Measurements from ENCODE around the gene ZBTB7B. TPM values are rescaled to one million over a fixed set of nuclear protein-coding genes. Genes with fewer than 3 reads are reported as not detected.
A peak's percentile ranks its signal among the peaks of the same experiment; 100 is the strongest.

ZBTB7B gene
- total and polyA plus RNA-seq, 2 donors (not counting 1 experiment from before 2014, with no cell fraction given): 55.7 to 67.3 TPM

- H3K4me2 ChIP-seq (replicated peaks; ENCODE audit: low read depth, low read length, poor library complexity, severe bottlenecking): peak overlapping the region; percentile 97
- ATAC-seq (ENCODE audit: low read depth): no peak
- CTCF ChIA-PET: interaction anchor here (0.6 to 18.4 kb wide), 22 partner anchors 9 to 1289 kb away, joined by 3 to 295 read pairs (median 6); partner anchors contain the start of genes CKS1B, FLAD1, PBXIP1 and PMVK
Observed at GRCh38 chr1:154998818-154999570, 3.6 kb upstream of the ZBTB7B start.

More at GRCh38 chr1:154998818-154999570, 3.6 kb upstream of the ZBTB7B start:
- peak; percentile 78 for DNase-seq
- Mint-ChIP-seq H3K4me1 (peaks cover 28% of the 10 kb centered on the region), H3K9me3 (ENCODE audit: insufficient read depth) (no peaks in the 10 kb centered on the region), H3K27ac (peak overlapping the region; percentile 84), H3K27me3 (no peaks in the 10 kb centered on the region), H3K4me3 (peak overlapping the region; percentile 90)
- WGBS (ENCODE audit: insufficient coverage): 7% methylated on average over 34 of the region's 40 CpGs
- peaks cover 21% of the 10 kb centered on the region for H3K79me2 ChIP-seq (ENCODE audit: control insufficient read depth, insufficient read depth, low read length)
- H2AFZ ChIP-seq (ENCODE audit: insufficient read depth, low read depth, low read length, poor library complexity, severe bottlenecking): peak overlapping the region; percentile 68
- H3K27me3 ChIP-seq (replicated peaks in 1 of 4; ENCODE audit: control extremely low read depth in 1 of 4, control insufficient read depth in 3 of 4, insufficient read depth in 4 of 4, low read length in 3 of 4): no peaks in the 10 kb centered on the region
- no peaks in the 10 kb centered on the region for H4K20me1 ChIP-seq (ENCODE audit: control insufficient read depth, insufficient read depth, low read length, poor library complexity, severe bottlenecking)
- intact Hi-C loops (cut with micrococcal nuclease): loop anchor here (1.0 kb wide), 3 partner anchors 24 to 44 kb away; no protein-coding TSS in a partner anchor
- peak overlapping the region; percentile 39 to 48 for H3K27ac ChIP-seq (ENCODE audit: low read length in 2 of 2)
- H3K9me3 ChIP-seq (ENCODE audit: control extremely low read depth in 1 of 3, control insufficient read depth in 2 of 3, insufficient read depth in 1 of 3, low read length in 2 of 3): no peaks in the 10 kb centered on the region
- POLR2A ChIA-PET: interaction anchor here (0.7 to 7.4 kb wide), 12 partner anchors 11 to 138 kb away, joined by 3 to 74 read pairs (median 5); partner anchors contain the start of genes CKS1B, FLAD1, PMVK and PYGO2
- H3K9ac ChIP-seq (ENCODE audit: low read length): peak overlapping the region; percentile 75
- H3K4me1 ChIP-seq (ENCODE audit: control insufficient read depth in 2 of 2, insufficient read depth in 2 of 2, low read length in 2 of 2): peaks cover 12 to 21% of the 10 kb centered on the region in 2 donors
- no peaks in the 10 kb centered on the region for H3K36me3 ChIP-seq (replicated peaks in 1 of 2; ENCODE audit: control extremely low read depth in 1 of 2, control insufficient read depth in 1 of 2, extremely low read depth in 1 of 2, insufficient read depth in 2 of 2, low read length in 1 of 2)
- peak overlapping the region; percentile 0 to 93 (median 74) for H3K4me3 ChIP-seq (ENCODE audit: control extremely low read depth in 1 of 5, extremely low read depth in 1 of 5, insufficient read depth in 1 of 5, low read depth in 2 of 5, low read length in 4 of 5)
- TF ChIP-seq, protein P1, sequence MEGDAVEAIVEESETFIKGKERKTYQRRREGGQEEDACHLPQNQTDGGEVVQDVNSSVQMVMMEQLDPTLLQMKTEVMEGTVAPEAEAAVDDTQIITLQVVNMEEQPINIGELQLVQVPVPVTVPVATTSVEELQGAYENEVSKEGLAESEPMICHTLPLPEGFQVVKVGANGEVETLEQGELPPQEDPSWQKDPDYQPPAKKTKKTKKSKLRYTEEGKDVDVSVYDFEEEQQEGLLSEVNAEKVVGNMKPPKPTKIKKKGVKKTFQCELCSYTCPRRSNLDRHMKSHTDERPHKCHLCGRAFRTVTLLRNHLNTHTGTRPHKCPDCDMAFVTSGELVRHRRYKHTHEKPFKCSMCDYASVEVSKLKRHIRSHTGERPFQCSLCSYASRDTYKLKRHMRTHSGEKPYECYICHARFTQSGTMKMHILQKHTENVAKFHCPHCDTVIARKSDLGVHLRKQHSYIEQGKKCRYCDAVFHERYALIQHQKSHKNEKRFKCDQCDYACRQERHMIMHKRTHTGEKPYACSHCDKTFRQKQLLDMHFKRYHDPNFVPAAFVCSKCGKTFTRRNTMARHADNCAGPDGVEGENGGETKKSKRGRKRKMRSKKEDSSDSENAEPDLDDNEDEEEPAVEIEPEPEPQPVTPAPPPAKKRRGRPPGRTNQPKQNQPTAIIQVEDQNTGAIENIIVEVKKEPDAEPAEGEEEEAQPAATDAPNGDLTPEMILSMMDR (IDR thresholded peaks at IDR 0.05): peak; percentile 79
- TF ChIP-seq EZH2 (IDR thresholded peaks at IDR 0.05; ENCODE audit: borderline replicate concordance, insufficient read depth, low read depth, low read length, poor library complexity, severe bottlenecking): no peak
